Immature natural killer cell (primary cell): ENCODE data around the gene LONRF2. TPM values are rescaled to one million over a fixed set of nuclear protein-coding genes. Genes with fewer than 3 reads are reported as not detected.
A peak's percentile ranks its signal among the peaks of the same experiment; 100 is the strongest.

Experiments used
- DNase-seq, 3 donors: peaks; one replicate each; pipeline ENCODE4 v3.0.0; 2022; ENCODE audit warnings: mixed read lengths in 1 of 3
- H3K27ac Mint-ChIP-seq, 6 donors: one replicate each; pipeline ENCODE4 v1.8.0; 2020; ENCODE audit warnings: mixed read lengths in 6 of 6, mild to moderate bottlenecking in 5 of 6, inconsistent platforms in 4 of 6, moderate library complexity in 3 of 6
- H3K27me3 Mint-ChIP-seq, 3 donors: one replicate each; pipeline ENCODE4 v1.8.0; 2020 to 2021; ENCODE audit warnings: low read depth in 3 of 3, mild to moderate bottlenecking in 3 of 3, mixed read lengths in 3 of 3, moderate library complexity in 3 of 3, inconsistent platforms in 1 of 3
- H3K36me3 Mint-ChIP-seq, 3 donors: one replicate each; pipeline ENCODE4 v1.8.0; 2020; ENCODE audit warnings: mixed read lengths in 3 of 3, inconsistent platforms in 2 of 3, mild to moderate bottlenecking in 2 of 3
- H3K4me1 Mint-ChIP-seq, 2 donors: one replicate each; pipeline ENCODE4 v1.8.0; 2020; ENCODE audit warnings: inconsistent platforms in 2 of 2, mild to moderate bottlenecking in 2 of 2, mixed read lengths in 2 of 2, moderate library complexity in 1 of 2
- H3K4me3 Mint-ChIP-seq, 5 donors: one replicate each; pipeline ENCODE4 v1.8.0; 2020; ENCODE audit warnings: mild to moderate bottlenecking in 5 of 5, mixed read lengths in 5 of 5, inconsistent platforms in 3 of 5, moderate library complexity in 3 of 5
- H3K9me3 Mint-ChIP-seq, 6 donors: one replicate each; pipeline ENCODE4 v1.8.0; 2020; ENCODE audit warnings: mild to moderate bottlenecking in 6 of 6, mixed read lengths in 6 of 6, inconsistent platforms in 4 of 6, moderate library complexity in 3 of 6
- polyA plus RNA-seq, 3 donors: library from polyadenylated mRNA; unstranded; fragments of 300-500 nt; fragmentation: Illumina TruSeq; gene quantifications; one replicate each; pipeline ENCODE4 v1.2.3, GENCODE V29; 2021

The LONRF2 gene
- polyA plus RNA-seq, 3 donors from 2014 or later, result not detected

GRCh38 chr2:100291152-100291970, 30.9 kb downstream of the LONRF2 start:
- Mint-ChIP-seq H3K27ac (no peak overlapping the region), H3K27me3 (peaks cover 0 to 4% (median 0%) of the 10 kb centered on the region in 3 donors), H3K36me3 (no peaks in the 10 kb centered on the region), H3K9me3 (no peaks in the 10 kb centered on the region), H3K4me1 (no peaks in the 10 kb centered on the region), H3K4me3 (no peak overlapping the region)
- DNase-seq, result peak in 1 of 3 donors; percentile 66

- H3K9me3 Mint-ChIP-seq, result no peaks in the 10 kb centered on the region
- H3K27ac Mint-ChIP-seq, result no peak overlapping the region
- H3K4me3 Mint-ChIP-seq, result no peak overlapping the region
- no peak for DNase-seq
- peaks cover 0 to 4% (median 0%) of the 10 kb centered on the region in 3 donors for H3K27me3 Mint-ChIP-seq
- no peaks in the 10 kb centered on the region for H3K4me1 Mint-ChIP-seq
- no peaks in the 10 kb centered on the region for H3K36me3 Mint-ChIP-seq
Measured at GRCh38 chr2:100290718-100291151, 31.6 kb downstream of the LONRF2 start.

- Mint-ChIP-seq H3K4me3 (peak overlapping the region in 1 of 5 donors; percentile 41), H3K27ac (peak overlapping the region in 1 of 6 donors; percentile 63), H3K27me3 (peaks cover 0 to 3% (median 0%) of the 10 kb centered on the region in 3 donors), H3K36me3 (no peaks in the 10 kb centered on the region), H3K9me3 (no peaks in the 10 kb centered on the region), H3K4me1 (no peaks in the 10 kb centered on the region)
- peak in 1 of 3 donors; percentile 45 for DNase-seq
Measured at GRCh38 chr2:100289020-100289419, 33.3 kb downstream of the LONRF2 start.

DNA sequence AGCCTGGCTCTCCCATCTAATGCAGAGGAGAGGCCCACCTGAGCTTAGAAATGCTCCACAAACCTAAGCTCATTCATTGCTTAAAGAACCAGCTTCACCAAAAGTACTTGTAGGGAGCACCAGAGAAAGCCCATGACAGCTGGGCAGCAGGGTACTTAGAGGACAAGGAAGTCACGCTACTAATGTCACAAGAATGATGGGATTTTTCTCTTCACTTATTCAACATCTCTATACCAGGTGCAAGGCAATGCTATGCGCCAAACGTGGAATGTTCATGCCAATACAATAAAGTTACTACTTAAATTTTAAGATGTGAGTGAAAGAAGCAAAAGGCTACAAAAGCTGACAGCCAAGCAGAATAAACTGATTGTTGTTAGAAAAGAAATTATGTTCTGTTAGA, 36.0 kb downstream of the LONRF2 start:
- Mint-ChIP-seq H3K9me3 (no peaks in the 10 kb centered on the region), H3K36me3 (no peaks in the 10 kb centered on the region), H3K4me1 (no peaks in the 10 kb centered on the region), H3K4me3 (no peak overlapping the region), H3K27me3 (peaks cover 0 to 3% (median 2%) of the 10 kb centered on the region in 3 donors), H3K27ac (no peak overlapping the region)
- no peak for DNase-seq

DNA sequence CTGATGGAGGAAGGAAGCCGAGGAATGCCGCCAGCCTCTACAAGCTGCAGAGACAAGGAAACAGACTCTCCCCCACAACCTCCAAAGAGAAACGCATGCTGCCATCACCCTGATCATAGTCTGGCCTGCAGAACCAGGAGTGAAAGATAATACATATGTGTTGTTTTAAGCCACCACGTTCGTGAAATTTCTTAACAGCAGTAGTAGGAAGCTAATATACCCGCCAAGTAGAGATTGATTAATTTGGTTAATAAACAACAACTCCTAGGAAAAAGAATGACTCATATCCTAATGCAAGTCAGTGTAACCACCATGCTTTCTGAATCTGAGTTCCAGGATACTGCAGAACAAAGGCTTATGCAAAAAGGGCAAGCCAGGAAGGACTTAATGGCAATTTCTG, 36.6 kb downstream of the LONRF2 start:
- Mint-ChIP-seq H3K27me3 (peaks cover 0 to 3% (median 2%) of the 10 kb centered on the region in 3 donors), H3K4me3 (no peak overlapping the region), H3K36me3 (no peaks in the 10 kb centered on the region), H3K4me1 (no peaks in the 10 kb centered on the region), H3K9me3 (no peaks in the 10 kb centered on the region), H3K27ac (no peak overlapping the region)
- no peak for DNase-seq

DNA sequence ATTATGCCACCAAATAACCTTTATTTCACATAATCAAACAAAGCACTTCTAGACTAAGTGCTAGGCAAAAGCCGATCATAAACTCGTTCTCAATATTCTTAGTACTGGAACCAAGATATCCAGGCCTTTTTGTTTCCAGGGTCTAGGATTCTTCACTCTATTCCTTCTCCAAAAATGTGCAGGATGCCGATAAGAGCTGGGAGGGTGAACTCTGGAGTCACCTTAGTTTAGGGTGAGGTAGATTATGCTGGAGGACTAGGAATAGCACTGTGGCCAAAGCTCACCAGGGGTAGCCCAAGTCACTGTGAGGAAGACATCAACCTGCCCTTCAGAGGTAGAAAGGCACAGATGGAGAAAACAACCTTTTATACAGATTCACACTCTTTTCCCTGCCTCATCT, 37.3 kb downstream of the LONRF2 start:
- Mint-ChIP-seq H3K36me3 (no peaks in the 10 kb centered on the region), H3K27me3 (peaks cover 0 to 3% (median 2%) of the 10 kb centered on the region in 3 donors), H3K9me3 (no peaks in the 10 kb centered on the region), H3K27ac (no peak overlapping the region), H3K4me1 (peaks cover 0 to under 1% of the 10 kb centered on the region in 2 donors), H3K4me3 (no peak overlapping the region)
- DNase-seq, result no peak

DNA sequence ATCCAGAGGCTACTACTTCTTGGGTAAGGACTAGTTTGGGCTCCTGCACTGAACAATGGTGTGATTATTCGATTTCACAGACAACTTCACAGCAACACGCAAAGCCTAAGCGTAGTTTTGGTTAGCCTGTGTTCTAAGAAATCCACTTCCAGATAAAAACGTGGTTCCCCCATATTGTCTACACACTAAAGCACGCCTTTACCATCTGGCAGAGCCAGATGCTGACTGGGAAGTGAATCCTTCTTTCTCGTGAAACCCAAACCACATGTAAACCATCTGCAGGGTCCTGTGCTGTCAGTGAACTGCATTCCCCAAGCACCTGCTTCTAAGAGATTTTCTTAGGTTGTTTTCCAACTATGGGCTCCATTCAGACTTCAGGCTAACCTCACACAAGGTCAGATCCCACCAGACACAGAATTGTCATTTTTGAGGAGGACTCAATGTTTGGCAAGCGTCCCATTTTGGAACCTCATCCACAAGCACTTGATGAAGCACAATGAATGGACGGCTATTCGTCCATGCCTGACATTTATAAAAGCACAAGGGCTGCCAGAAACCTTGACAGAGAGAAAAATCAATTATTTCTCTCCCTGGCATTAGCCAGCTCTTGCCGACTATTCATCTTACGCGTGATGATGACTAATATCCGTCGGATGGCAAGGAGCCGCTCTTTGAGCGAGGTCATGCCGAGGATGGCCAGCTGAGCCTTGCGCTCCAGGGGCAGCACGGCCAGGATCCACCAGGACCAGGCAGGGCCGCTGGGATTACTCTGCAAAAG, 38.4 kb downstream of the LONRF2 start:
- Mint-ChIP-seq H3K36me3 (no peaks in the 10 kb centered on the region), H3K27ac (no peak overlapping the region), H3K9me3 (no peaks in the 10 kb centered on the region), H3K4me1 (peaks cover 6 to 11% of the 10 kb centered on the region in 2 donors), H3K27me3 (peaks cover 0 to 3% (median 2%) of the 10 kb centered on the region in 3 donors), H3K4me3 (no peak overlapping the region)
- DNase-seq, result no peak

DNA sequence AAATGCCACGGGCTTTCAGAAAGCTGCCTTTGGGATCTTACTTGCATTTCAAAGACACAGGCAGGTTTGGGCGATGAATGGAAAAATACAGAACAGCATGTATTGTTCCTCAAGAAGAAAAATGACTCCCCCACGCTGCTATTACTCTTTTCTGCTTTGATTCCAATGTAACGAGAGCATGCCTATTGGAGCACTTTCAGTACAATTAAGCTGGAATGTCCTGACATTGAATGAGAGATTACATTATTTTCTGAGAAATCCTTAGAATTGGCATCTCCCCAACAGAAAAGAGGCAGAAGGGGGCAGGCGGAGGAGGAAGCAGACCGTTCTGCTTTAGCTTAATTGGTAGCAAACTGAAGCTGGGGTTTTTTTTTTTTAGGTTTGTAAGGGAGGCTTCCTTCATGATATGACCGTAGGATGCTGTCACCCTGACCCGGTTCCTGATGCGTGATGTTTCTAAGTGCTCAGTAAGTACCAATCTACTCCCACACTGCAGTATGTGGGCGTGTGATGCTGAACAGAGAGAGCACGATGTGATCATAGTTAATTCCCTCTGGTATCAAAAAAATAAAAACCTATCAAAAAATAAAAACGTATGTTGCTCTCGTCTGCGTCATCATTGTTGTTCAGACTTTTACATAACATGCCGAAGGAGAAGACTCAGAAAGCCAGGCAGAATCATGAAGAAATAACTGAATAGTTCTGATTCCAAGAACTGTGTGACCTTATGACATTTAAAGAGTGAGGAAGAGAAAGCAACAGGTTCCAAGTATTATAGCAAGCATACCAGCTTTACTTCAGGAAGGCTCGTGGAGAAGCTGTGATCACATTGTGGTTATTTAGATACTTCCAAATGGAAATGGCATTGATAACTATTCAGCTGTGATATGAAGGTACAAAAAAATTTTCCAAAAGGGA, 40.5 kb downstream of the LONRF2 start:
- no peak overlapping the region for H3K27ac Mint-ChIP-seq
- no peak overlapping the region for H3K4me3 Mint-ChIP-seq
- H3K4me1 Mint-ChIP-seq, result peaks cover 9 to 14% of the 10 kb centered on the region in 2 donors
- no peak for DNase-seq
- no peaks in the 10 kb centered on the region for H3K36me3 Mint-ChIP-seq
- no peaks in the 10 kb centered on the region for H3K9me3 Mint-ChIP-seq
- peaks cover 0 to 7% (median 2%) of the 10 kb centered on the region in 3 donors for H3K27me3 Mint-ChIP-seq

GRCh38 chr2:100279586-100280534, 42.4 kb downstream of the LONRF2 start:
- no peak for DNase-seq
- Mint-ChIP-seq H3K36me3 (no peaks in the 10 kb centered on the region), H3K27me3 (peaks cover 0 to 4% (median 2%) of the 10 kb centered on the region in 3 donors), H3K4me3 (no peak overlapping the region), H3K9me3 (no peaks in the 10 kb centered on the region), H3K27ac (peak overlapping the region in 3 of 6 donors; percentile 4 to 30 (median 23)), H3K4me1 (peaks cover 9 to 14% of the 10 kb centered on the region in 2 donors)

- Mint-ChIP-seq H3K27ac (peak overlapping the region in 5 of 6 donors; percentile 4 to 52 (median 33)), H3K4me1 (peaks cover 11 to 16% of the 10 kb centered on the region in 2 donors)
- DNase-seq, result peak; percentile 39 to 70 (median 47)
Measured at GRCh38 chr2:100278986-100279385, 43.3 kb downstream of the LONRF2 start.

GRCh38 chr2:100278501-100278900, 43.8 kb downstream of the LONRF2 start:
- no peaks in the 10 kb centered on the region for H3K9me3 Mint-ChIP-seq
- H3K27ac Mint-ChIP-seq, result peak overlapping the region in 2 of 6 donors; percentile 24 to 32
- H3K4me1 Mint-ChIP-seq, result peaks cover 16 to 21% of the 10 kb centered on the region in 2 donors
- no peaks in the 10 kb centered on the region for H3K36me3 Mint-ChIP-seq
- DNase-seq, result no peak
- peak overlapping the region in 1 of 5 donors; percentile 10 for H3K4me3 Mint-ChIP-seq
- H3K27me3 Mint-ChIP-seq, result peaks cover 0 to 5% (median 2%) of the 10 kb centered on the region in 3 donors

More at GRCh38 chr2:100278986-100279385, 43.3 kb downstream of the LONRF2 start:
- H3K36me3 Mint-ChIP-seq, result no peaks in the 10 kb centered on the region
- no peaks in the 10 kb centered on the region for H3K9me3 Mint-ChIP-seq
- H3K27me3 Mint-ChIP-seq, result peaks cover 0 to 5% (median 2%) of the 10 kb centered on the region in 3 donors
- H3K4me3 Mint-ChIP-seq, result peak overlapping the region in 3 of 5 donors; percentile 10 to 46 (median 17)

DNA sequence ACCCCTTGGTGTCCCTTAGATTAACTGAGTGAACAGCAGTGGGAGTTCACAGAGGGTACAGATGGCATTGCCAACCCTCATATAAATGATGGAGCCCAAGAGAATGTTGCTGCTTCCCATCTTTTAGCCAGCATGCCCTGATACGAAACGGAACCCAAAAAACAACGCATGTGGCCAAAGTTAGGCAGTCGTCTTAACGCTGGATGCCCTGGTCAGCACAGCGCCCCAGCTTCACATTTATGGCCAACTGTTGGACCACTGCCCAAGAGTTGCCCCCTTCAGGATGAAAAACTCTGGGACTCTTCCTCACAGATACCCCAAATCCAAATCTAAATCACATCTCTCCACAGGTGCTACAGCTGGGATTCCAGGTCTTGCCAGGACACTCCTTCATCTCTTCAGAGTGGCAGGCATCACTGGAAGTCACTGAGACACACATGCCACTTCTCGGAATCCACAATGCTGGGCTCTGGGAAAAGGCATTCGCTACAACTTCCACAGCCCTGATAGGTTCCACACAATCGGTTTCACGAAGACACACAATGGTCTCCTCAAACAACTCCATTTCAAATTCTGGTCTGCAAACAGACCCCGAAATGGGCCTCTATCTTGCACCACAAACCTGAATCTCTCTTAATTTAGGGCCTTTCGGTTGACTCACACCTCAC, 44.6 kb downstream of the LONRF2 start:
- no peak overlapping the region for H3K4me3 Mint-ChIP-seq
- H3K36me3 Mint-ChIP-seq, result no peaks in the 10 kb centered on the region
- H3K9me3 Mint-ChIP-seq, result no peaks in the 10 kb centered on the region
- peak overlapping the region in 2 of 6 donors; percentile 24 to 58 for H3K27ac Mint-ChIP-seq
- peaks cover 17 to 21% of the 10 kb centered on the region in 2 donors for H3K4me1 Mint-ChIP-seq
- no peak for DNase-seq
- peaks cover 0 to 5% (median 2%) of the 10 kb centered on the region in 3 donors for H3K27me3 Mint-ChIP-seq
